K562 (cell line): ENCODE measurements around the gene PRM3. TPM values are rescaled to one million over a fixed set of nuclear protein-coding genes. Genes with fewer than 3 reads are reported as not detected.
A peak's percentile ranks its signal among the peaks of the same experiment; 100 is the strongest.

Source experiments
- BRD4 ChIP-seq: fragments of 200-600 bp; sonication (generic); IDR thresholded peaks from 2 replicates; pipeline ENCODE4 v1.6.1; 2017; ENCODE audit warnings: inconsistent platforms
- BRF2 ChIP-seq: IDR thresholded peaks from 3 replicates; pipeline ENCODE4 v1.6.1; 2011; ENCODE audit warnings: borderline replicate concordance, mild to moderate bottlenecking; ENCODE audit not compliant: insufficient read length, insufficient read depth
- ETV5 ChIP-seq: sonication (generic); formaldehyde crosslinking; IDR thresholded peaks from 2 replicates; pipeline ENCODE4 v1.4.0; 2020; ENCODE audit warnings: low read depth, mild to moderate bottlenecking, missing genetic modification reagents
- FOXP1 ChIP-seq: sonication (generic); formaldehyde crosslinking; IDR thresholded peaks from 2 replicates; pipeline ENCODE4 v1.8.0; 2022; ENCODE audit warnings: mild to moderate bottlenecking, missing genetic modification reagents
- GMEB1 ChIP-seq: fragments of 250-450 bp; sonication (Bioruptor Pico); IDR thresholded peaks from 2 replicates; pipeline ENCODE4 v1.4.0; 2020; ENCODE audit warnings: mild to moderate bottlenecking
- HEY1 ChIP-seq: fragments of 250-450 bp; sonication (Bioruptor Pico); IDR thresholded peaks from 2 replicates; pipeline ENCODE4 v1.5.0; 2020; ENCODE audit warnings: mild to moderate bottlenecking, moderate library complexity, borderline replicate concordance
- HNRNPH1 ChIP-seq: fragments of 200-400 bp; formaldehyde crosslinking; optimal IDR thresholded peaks from 2 replicates; pipeline ENCODE3; 2017; ENCODE audit warnings: low read depth, mild to moderate bottlenecking, low read length, moderate library complexity
- KAT7 ChIP-seq: sonication (generic); formaldehyde crosslinking; IDR thresholded peaks from 2 replicates; pipeline ENCODE4 v1.8.0; 2022; ENCODE audit warnings: missing genetic modification reagents, mild to moderate bottlenecking, borderline replicate concordance
- LCOR ChIP-seq: sonication (generic); formaldehyde crosslinking; IDR thresholded peaks from 2 replicates; pipeline ENCODE4 v1.8.0; 2022; ENCODE audit warnings: mild to moderate bottlenecking, missing genetic modification reagents
- MECOM ChIP-seq: fragments of 250-450 bp; sonication (Bioruptor Pico); IDR thresholded peaks from 2 replicates; pipeline ENCODE4 v1.8.0; 2022; ENCODE audit warnings: inconsistent platforms
- PKNOX1 ChIP-seq: fragments of 450-650 bp; IDR thresholded peaks from 2 replicates; pipeline ENCODE4 v1.6.1; 2016
- PRMT5 ChIP-seq: sonication (generic); formaldehyde crosslinking; IDR thresholded peaks from 2 replicates; pipeline ENCODE4 v1.5.0; 2020; ENCODE audit warnings: missing genetic modification reagents
- RBM22 ChIP-seq: fragments of 200-400 bp; formaldehyde crosslinking; IDR thresholded peaks from 2 replicates; pipeline ENCODE4 v1.6.1; 2018; ENCODE audit warnings: low read length, low read depth; ENCODE audit not compliant: poor library complexity, severe bottlenecking
- RFX1 ChIP-seq: fragments of 450-650 bp; IDR thresholded peaks from 2 replicates; pipeline ENCODE4 v1.6.1; 2016; ENCODE audit warnings: mild to moderate bottlenecking, moderate library complexity
- SNRNP70 ChIP-seq: fragments of 200-400 bp; formaldehyde crosslinking; optimal IDR thresholded peaks from 2 replicates; pipeline ENCODE3; 2017; ENCODE audit warnings: low read depth, low read length
- TBL1XR1 ChIP-seq, 2 experiments: IDR thresholded peaks; 2 replicates each; pipeline ENCODE4 v1.6.1; 2012; ENCODE audit warnings: improper control_type of control experiment in 2 of 2, low read length in 2 of 2, mild to moderate bottlenecking in 1 of 2
- TGIF2 ChIP-seq: sonication (generic); formaldehyde crosslinking; IDR thresholded peaks from 2 replicates; pipeline ENCODE4 v1.8.1; 2022; ENCODE audit warnings: mild to moderate bottlenecking, missing genetic modification reagents, moderate library complexity
- ZNF766 ChIP-seq: fragments of 200-800 bp; sonication (Bioruptor generic); conservative IDR thresholded peaks from 2 replicates; pipeline ENCODE4 v1.6.1; 2016; ENCODE audit warnings: missing genetic modification characterization, missing compliant biosample characterization
- polyA plus RNA-seq, 8 experiments: library from polyadenylated mRNA; depleted of rRNA in 4 of 8; stranded (reverse) in 5 of 8; unstranded in 3 of 8; fragments of >200 nt; fragmentation: Nextera tagmentation in 2 of 8; fragmentation: Illumina TruSeq in 1 of 8; extraction: Ambion mirVana in 2 of 8; extraction: Trizol in 1 of 8; gene quantifications; 2 replicates each; pipeline versions ENCODE4 v1.2.1 to v1.2.3, GENCODE V29; 2011 to 2014; ENCODE audit warnings: inconsistent platforms in 1 of 8, missing spikeins in 1 of 8
- total RNA-seq, 7 experiments: library from RNA; depleted of rRNA in 6 of 7; stranded (reverse); fragments of >200 nt in 6 of 7; fragmentation: Illumina TruSeq in 2 of 7; extraction: Trizol in 2 of 7; gene quantifications; 2 replicates each; pipeline versions ENCODE4 v1.2.1 to v1.2.3, GENCODE V29; 2011 to 2021; ENCODE audit warnings: low replicate concordance in 1 of 7
- TF ChIP-seq, protein P1 (sequence below): fragments of 450-650 bp; IDR thresholded peaks from 2 replicates; pipeline ENCODE4 v1.6.1; 2018; ENCODE audit not compliant: partially characterized antibody

The PRM3 gene
- total and polyA plus RNA-seq, 9 of the 15 experiments (the other 6 are each of a cell fraction or from before 2014, with no cell fraction given), result not detected

GRCh38 chr16:11257131-11257938 lies 16.1 kb downstream of the PRM3 start (continued):
- no peak for TF ChIP-seq ETV5
- TF ChIP-seq MECOM, result no peak
- TF ChIP-seq, protein P1, sequence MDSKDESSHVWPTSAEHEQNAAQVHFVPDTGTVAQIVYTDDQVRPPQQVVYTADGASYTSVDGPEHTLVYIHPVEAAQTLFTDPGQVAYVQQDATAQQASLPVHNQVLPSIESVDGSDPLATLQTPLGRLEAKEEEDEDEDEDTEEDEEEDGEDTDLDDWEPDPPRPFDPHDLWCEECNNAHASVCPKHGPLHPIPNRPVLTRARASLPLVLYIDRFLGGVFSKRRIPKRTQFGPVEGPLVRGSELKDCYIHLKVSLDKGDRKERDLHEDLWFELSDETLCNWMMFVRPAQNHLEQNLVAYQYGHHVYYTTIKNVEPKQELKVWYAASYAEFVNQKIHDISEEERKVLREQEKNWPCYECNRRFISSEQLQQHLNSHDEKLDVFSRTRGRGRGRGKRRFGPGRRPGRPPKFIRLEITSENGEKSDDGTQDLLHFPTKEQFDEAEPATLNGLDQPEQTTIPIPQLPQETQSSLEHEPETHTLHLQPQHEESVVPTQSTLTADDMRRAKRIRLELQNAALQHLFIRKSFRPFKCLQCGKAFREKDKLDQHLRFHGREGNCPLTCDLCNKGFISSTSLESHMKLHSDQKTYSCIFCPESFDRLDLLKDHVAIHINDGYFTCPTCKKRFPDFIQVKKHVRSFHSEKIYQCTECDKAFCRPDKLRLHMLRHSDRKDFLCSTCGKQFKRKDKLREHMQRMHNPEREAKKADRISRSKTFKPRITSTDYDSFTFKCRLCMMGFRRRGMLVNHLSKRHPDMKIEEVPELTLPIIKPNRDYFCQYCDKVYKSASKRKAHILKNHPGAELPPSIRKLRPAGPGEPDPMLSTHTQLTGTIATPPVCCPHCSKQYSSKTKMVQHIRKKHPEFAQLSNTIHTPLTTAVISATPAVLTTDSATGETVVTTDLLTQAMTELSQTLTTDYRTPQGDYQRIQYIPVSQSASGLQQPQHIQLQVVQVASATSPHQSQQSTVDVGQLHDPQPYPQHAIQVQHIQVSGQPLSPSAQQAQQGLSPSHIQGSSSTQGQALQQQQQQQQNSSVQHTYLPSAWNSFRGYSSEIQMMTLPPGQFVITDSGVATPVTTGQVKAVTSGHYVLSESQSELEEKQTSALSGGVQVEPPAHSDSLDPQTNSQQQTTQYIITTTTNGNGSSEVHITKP, result no peak
- no peak for TF ChIP-seq HNRNPH1
- TF ChIP-seq SNRNP70, result no peak
- no peak for TF ChIP-seq KAT7 (CRISPR knock-in tag)
- TF ChIP-seq PRMT5 (CRISPR knock-in tag), result no peak
- no peak for TF ChIP-seq GMEB1 (CRISPR knock-in tag)
- no peak for TF ChIP-seq LCOR (CRISPR knock-in tag)
- 0 out of 2 replicates have a peak, but pooled peaks have one; percentile 38 for TF ChIP-seq FOXP1 (CRISPR knock-in tag)
- no peak for TF ChIP-seq BRD4
- no peak for TF ChIP-seq HEY1
- TF ChIP-seq PKNOX1, result no peak
- no peak for TF ChIP-seq RFX1
- no peak for TF ChIP-seq RBM22
- TF ChIP-seq TBL1XR1 (IDR thresholded peaks at IDR 0.05; ENCODE audit: low read length in 2 of 2), result no peak
- no peak for TF ChIP-seq ZNF766 (CRISPR knock-in tag)
- TF ChIP-seq BRF2, result no peak
- no peak for TF ChIP-seq TGIF2 (CRISPR knock-in tag)
